GM19351 (cell line): Measurements from ENCODE around the gene TMEM131L.
"Not testable (repeated sequence)": the region's sequence is repeated elsewhere in the genome, so short reads cannot be mapped to it uniquely, and the experiment has no call there.

Experiments
- ATAC-seq: cut with Tn5 transposase; IDR thresholded peaks from one replicate; pipeline ENCODE4 v1.9.1; 2021; ENCODE audit warnings: mild to moderate bottlenecking, moderate library complexity; ENCODE audit not compliant: unreplicated experiment

Gene TMEM131L

GRCh38 chr4:153639833-153640802 lies 174.0 kb downstream of the TMEM131L start:
- no peak for ATAC-seq

- ATAC-seq: no peak
Observed at GRCh38 chr4:153641532-153641931, 175.4 kb downstream of the TMEM131L start.

- peak; percentile 93 for ATAC-seq
Observed at GRCh38 chr4:153643406-153644383, 177.5 kb downstream of the TMEM131L start.

GRCh38 chr4:153645183-153645582 lies 179.0 kb downstream of the TMEM131L start:
- ATAC-seq: no peak

DNA sequence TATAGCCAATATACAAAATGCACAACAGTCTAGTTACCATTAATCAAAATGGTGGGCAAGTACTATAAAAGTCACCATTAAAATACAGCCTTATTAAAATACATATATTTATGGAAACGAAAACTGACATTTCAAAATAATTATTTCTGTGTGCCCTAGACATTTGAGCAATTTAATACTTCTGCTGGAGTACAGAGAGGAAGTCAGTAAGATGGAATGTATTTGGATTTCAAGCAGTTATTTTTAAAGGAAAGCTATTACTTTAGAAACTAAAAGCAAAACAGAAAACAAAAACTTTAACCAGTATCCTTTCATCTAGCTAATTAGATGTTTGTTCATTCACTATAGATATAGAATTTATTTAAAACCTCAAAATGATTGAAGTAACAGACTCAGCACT lies 180.1 kb downstream of the TMEM131L start:
- no peak for ATAC-seq

DNA sequence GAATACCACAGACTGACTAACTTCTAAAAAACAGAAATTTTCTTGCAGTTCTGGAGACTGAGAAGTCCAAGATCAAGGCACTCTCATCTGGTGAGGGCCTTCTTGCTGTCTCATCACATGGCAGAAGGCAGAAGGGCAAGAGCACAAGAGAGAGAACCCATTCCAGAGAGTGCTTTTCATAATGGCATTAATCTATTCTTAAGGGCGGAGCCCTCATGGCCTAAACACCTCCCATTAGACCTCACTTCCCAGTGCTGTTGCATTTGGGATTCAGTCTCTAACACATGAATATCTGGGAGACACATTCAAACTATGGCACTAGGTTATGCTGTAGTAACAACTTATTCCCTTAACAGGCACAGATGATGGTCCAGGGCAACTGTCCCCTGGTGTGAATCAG lies 180.8 kb downstream of the TMEM131L start:
- no peak for ATAC-seq

GRCh38 chr4:153647975-153648374 lies 181.8 kb downstream of the TMEM131L start:
- ATAC-seq: no peak

DNA sequence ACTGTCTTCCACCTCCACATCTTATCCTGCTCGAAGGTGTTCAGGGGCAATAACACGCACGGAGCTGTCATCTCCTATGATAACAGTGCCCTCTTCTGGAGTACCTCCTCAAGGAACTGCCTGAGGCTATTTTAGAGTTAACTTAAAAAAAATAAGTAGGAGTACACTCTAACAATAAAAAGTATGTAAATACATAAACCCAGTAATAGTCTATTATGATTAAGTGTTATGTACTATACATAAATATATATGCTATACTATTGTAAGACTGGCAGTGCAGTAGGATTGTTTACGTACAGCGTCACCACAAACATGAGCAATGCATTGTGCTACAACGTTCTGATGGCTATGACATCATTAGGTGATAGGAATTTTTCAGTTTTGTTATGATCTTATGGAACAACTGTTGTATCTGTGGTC lies 183.4 kb downstream of the TMEM131L start:
- no peak for ATAC-seq

- no peak for ATAC-seq
Observed at GRCh38 chr4:153651116-153651515, 185.0 kb downstream of the TMEM131L start.

GRCh38 chr4:153651587-153651986 lies 185.4 kb downstream of the TMEM131L start:
- ATAC-seq: peak; percentile 46

DNA sequence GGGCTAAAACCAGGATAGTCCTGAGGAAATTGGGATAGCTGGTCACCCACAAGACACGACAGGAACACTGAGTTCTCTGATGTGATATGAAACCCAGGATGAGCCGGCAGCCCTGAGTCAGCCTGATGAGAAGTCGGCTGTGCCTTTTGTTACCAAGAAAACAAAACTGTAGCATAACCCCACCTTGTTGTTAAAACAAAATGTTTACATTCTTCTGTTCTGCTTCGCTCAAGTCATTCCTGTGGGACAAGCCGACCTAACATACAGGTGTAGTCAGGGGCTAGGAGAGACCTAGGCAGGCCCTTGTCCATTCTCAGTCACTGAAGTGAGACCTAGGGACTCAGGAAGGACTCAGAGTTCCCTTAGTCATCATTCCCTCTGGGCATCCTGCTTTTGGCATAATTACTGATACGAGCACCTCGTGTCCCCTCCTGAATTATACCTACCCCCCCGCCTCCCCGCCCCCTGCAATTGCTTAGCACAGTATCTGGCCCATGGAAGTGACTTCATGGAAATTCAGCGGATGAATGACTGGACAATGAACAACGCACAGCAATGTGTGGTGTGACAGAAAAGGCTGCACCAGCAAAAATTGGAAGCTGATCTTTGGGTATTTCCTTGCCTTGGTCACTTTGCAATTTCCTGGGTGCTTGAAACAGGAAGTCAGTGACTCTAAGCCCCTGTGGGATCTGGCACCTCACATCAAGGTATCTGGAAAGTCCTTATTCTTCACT lies 186.1 kb downstream of the TMEM131L start:
- no peak for ATAC-seq

GRCh38 chr4:153655002-153655541 lies 188.9 kb downstream of the TMEM131L start:
- no peak for ATAC-seq

DNA sequence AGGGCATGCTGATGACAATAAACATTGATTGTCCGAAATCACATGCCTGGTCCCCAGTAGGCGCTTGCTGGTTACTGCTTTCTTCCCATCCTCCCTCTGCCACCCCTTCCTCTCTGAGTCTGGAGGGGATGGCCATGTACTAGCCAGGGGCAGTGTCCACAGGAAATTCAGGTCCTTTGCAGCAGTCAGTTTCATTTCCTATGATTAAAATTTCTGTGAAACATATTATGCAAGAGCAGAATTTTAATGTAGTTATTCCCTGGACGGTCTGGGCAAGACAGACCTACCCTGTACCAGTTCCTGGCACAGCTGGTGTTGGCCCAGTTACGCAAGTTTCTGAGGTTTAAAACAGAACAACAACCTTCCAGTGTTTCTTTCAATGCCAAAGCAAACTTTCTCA lies 189.8 kb downstream of the TMEM131L start:
- ATAC-seq: no peak

GRCh38 chr4:153661215-153661822 lies 195.2 kb downstream of the TMEM131L start:
- no peak for ATAC-seq

DNA sequence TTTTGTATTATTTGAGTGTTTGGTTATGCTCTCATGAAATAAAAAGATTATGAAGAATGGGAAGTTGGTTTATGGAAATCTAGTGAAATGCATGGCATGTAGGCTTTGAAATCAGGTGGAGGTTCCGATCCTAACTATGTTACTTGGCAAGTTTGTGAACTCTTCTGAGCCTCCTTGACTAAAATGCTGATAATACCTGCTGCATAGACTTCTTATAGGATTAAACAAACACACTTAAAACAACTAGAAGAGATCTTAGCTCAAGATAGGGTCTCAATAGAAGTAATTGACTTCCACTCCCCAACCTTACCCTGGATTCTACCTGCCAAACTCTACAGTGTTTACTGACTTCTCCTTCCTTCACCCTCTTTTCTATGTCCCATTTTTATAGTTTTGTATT lies 195.7 kb downstream of the TMEM131L start:
- ATAC-seq: no peak

GRCh38 chr4:153663667-153664066 lies 197.5 kb downstream of the TMEM131L start:
- no peak for ATAC-seq

DNA sequence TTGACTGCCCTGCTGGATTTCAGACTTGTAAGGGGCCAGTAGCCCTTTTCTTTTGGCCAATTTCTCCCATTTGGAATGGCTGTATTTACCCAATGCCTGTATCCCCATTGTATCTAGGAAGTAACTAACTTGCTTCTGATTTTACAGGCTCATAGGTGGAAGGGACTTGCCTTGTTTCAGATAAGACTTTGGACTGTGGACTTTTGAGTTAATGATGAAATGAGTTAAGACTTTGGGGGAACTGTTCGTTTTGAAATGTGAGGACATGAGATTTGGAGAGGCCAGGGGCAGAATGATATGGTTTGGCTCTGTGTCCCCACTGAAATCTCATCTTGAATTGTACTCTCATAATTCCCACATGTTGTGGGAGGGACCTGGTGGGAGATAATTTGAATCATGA lies 200.3 kb downstream of the TMEM131L start:
- ATAC-seq: not testable (repeated sequence)

GRCh38 chr4:153668647-153669046 lies 202.5 kb downstream of the TMEM131L start:
- no peak for ATAC-seq

DNA sequence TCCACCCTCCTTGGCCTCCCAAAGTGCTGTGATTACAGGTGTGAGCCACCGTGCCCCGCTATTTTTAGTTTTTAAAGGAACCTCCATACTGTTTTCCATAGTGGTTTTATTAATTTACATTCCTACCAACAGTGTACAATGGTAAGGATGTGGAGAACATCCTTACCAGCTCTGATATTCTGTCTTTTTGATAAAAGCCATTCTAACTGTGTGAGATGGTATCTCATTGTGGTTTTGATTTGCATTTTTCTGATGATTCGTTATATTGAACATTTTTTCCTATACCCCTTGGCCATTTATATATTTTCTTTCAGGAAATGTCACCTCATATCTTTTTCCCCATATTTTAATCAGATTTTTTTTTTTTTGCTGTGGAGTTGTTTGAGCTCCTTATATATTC lies 203.7 kb downstream of the TMEM131L start:
- ATAC-seq: no peak

DNA sequence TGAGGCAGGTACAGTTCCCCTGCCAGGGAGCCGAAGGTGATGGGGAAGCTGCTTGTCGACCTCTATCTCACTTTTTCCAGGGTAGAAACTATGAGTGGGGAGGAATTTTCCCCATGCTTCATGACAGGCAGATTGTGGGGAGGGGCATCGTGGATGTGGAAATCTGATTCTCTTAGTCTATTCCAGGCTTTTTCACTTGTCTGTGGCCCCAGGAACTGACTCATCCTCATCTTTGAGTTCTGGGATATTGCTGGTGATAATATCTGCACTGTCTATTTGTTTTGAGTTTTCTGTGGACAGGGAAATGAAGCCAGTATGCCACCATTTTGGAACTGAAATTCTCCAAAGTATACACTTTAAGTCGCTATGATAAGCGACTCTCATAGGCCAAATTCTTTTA lies 210.3 kb downstream of the TMEM131L start:
- no peak for ATAC-seq
